ENCODE measurements around the gene SERINC1.

DNA sequence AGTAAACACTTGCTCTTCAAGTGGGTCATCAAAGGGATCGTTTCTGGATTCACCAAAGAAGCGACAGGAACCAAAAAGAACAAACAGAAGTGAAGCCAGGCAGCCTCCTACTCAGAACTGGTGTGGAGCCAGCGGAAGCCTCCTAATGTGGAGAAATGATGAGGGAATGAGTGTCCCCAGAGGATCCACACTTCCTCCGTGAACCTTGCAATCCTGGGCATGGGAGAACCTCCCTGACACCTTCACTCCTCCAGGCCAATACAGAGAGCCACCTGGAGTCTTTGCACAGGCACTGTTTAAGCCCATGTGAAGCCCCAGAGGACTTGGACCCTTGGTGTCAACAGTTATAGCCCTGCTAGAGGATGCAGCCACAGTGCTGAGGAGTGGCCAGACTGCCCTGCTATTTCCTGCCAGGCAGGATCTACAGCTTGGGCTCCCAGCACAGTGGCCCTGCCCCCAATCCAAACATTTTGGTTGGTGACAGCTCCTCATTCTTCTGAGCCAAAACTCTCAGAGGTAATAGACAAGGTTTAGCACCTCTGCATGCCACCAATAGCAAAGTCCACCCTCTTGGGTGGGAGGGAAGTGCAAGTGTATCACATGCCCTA lies 23.2 kb upstream of the SERINC1 start:
- TF ChIP-seq, protein P1, sequence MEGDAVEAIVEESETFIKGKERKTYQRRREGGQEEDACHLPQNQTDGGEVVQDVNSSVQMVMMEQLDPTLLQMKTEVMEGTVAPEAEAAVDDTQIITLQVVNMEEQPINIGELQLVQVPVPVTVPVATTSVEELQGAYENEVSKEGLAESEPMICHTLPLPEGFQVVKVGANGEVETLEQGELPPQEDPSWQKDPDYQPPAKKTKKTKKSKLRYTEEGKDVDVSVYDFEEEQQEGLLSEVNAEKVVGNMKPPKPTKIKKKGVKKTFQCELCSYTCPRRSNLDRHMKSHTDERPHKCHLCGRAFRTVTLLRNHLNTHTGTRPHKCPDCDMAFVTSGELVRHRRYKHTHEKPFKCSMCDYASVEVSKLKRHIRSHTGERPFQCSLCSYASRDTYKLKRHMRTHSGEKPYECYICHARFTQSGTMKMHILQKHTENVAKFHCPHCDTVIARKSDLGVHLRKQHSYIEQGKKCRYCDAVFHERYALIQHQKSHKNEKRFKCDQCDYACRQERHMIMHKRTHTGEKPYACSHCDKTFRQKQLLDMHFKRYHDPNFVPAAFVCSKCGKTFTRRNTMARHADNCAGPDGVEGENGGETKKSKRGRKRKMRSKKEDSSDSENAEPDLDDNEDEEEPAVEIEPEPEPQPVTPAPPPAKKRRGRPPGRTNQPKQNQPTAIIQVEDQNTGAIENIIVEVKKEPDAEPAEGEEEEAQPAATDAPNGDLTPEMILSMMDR (conservative IDR thresholded peaks at IDR 0.05; ENCODE audit: low read depth, low read length) = no peak
- no peak for TF ChIP-seq EZH2 (IDR thresholded peaks at IDR 0.05; ENCODE audit: borderline replicate concordance, low read depth, low read length, poor library complexity, severe bottlenecking)
